ENCODE data around the gene KIF2A.

The KIF2A gene

GRCh38 chr5:62374090-62374489 is 68.1 kb downstream of the KIF2A start:
- TF ChIP-seq MYC (IDR thresholded peaks at IDR 0.05; ENCODE audit: low read depth, low read length), result no peak
- no peak for TF ChIP-seq POLR2A (IDR thresholded peaks at IDR 0.05; ENCODE audit: extremely low read depth, insufficient read length)
- no peak for DNase-seq (ENCODE audit: low read depth)
- H3K4me3 ChIP-seq (ENCODE audit: low read depth, low read length), result no peak overlapping the region

- no peak for DNase-seq (ENCODE audit: low read depth)
- no peak overlapping the region for H3K4me3 ChIP-seq (ENCODE audit: low read depth, low read length)
Measured at GRCh38 chr5:62375627-62376026, 69.6 kb downstream of the KIF2A start.

GRCh38 chr5:62376064-62376463 is 70.1 kb downstream of the KIF2A start:
- no peak overlapping the region for H3K4me3 ChIP-seq (ENCODE audit: low read depth, low read length)
- TF ChIP-seq POLR2A (IDR thresholded peaks at IDR 0.05; ENCODE audit: extremely low read depth, insufficient read length) (no peak), MYC (IDR thresholded peaks at IDR 0.05; ENCODE audit: low read depth, low read length) (no peak), CTCF (IDR thresholded peaks at IDR 0.05; ENCODE audit: low read depth, low read length) (no peak), MAX (IDR thresholded peaks at IDR 0.05; ENCODE audit: low read depth, low read length) (no peak)
- no peak for DNase-seq (ENCODE audit: low read depth)

More at GRCh38 chr5:62375627-62376026, 69.6 kb downstream of the KIF2A start:
- no peak for TF ChIP-seq CTCF (IDR thresholded peaks at IDR 0.05; ENCODE audit: low read depth, low read length)
- no peak for TF ChIP-seq MYC (IDR thresholded peaks at IDR 0.05; ENCODE audit: low read depth, low read length)
- TF ChIP-seq MAX (IDR thresholded peaks at IDR 0.05; ENCODE audit: low read depth, low read length), result no peak
- no peak for TF ChIP-seq POLR2A (IDR thresholded peaks at IDR 0.05; ENCODE audit: extremely low read depth, insufficient read length)

- no peak overlapping the region for H3K4me3 ChIP-seq (ENCODE audit: low read depth, low read length)
- TF ChIP-seq MYC (IDR thresholded peaks at IDR 0.05; ENCODE audit: low read depth, low read length), result no peak
- TF ChIP-seq CTCF (IDR thresholded peaks at IDR 0.05; ENCODE audit: low read depth, low read length), result no peak
- no peak for TF ChIP-seq MAX (IDR thresholded peaks at IDR 0.05; ENCODE audit: low read depth, low read length)
- no peak for TF ChIP-seq POLR2A (IDR thresholded peaks at IDR 0.05; ENCODE audit: extremely low read depth, insufficient read length)
- DNase-seq (ENCODE audit: low read depth), result no peak
Measured at GRCh38 chr5:62385131-62385530, 79.1 kb downstream of the KIF2A start.

- TF ChIP-seq CTCF (IDR thresholded peaks at IDR 0.05; ENCODE audit: low read depth, low read length), result no peak
- TF ChIP-seq MAX (IDR thresholded peaks at IDR 0.05; ENCODE audit: low read depth, low read length), result no peak
- no peak for TF ChIP-seq MYC (IDR thresholded peaks at IDR 0.05; ENCODE audit: low read depth, low read length)
- TF ChIP-seq POLR2A (IDR thresholded peaks at IDR 0.05; ENCODE audit: extremely low read depth, insufficient read length), result no peak
- H3K4me3 ChIP-seq (ENCODE audit: low read depth, low read length), result no peak overlapping the region
Measured at GRCh38 chr5:62385816-62386400, 79.9 kb downstream of the KIF2A start.

GRCh38 chr5:62386824-62387223 is 80.8 kb downstream of the KIF2A start:
- no peak for DNase-seq (ENCODE audit: low read depth)
- TF ChIP-seq MAX (IDR thresholded peaks at IDR 0.05; ENCODE audit: low read depth, low read length), result no peak
- no peak for TF ChIP-seq POLR2A (IDR thresholded peaks at IDR 0.05; ENCODE audit: extremely low read depth, insufficient read length)
- no peak for TF ChIP-seq CTCF (IDR thresholded peaks at IDR 0.05; ENCODE audit: low read depth, low read length)
- no peak for TF ChIP-seq MYC (IDR thresholded peaks at IDR 0.05; ENCODE audit: low read depth, low read length)
- no peak overlapping the region for H3K4me3 ChIP-seq (ENCODE audit: low read depth, low read length)

More at GRCh38 chr5:62385816-62386400, 79.9 kb downstream of the KIF2A start:
- no peak for DNase-seq (ENCODE audit: low read depth)
